ENCODE measurements around the gene ZNF664. TPM values are rescaled to one million over a fixed set of nuclear protein-coding genes. Genes with fewer than 3 reads are reported as not detected.

The ZNF664 gene
- total RNA-seq, 2 donors from 2014 or later: 33.7 to 42.1 TPM

DNA sequence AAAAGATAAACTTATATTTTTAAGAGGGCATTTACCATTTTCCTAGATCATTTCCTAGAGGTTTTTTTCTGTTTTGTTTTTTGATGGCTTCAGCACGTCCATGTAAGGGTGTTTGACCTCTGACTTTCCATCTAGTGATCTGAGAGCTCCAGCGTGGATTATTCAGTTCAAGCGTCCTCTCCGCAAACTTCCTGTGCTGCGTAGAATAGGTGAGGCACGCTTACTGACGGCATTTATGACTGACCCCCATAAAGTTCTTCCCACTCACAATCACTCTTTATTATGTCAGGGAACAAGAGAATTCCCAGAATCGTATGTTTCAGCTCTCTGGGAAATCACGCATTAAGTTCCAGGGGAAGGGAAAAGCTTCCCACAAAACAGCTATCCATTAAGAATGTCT is 16.8 kb upstream of the ZNF664 start:
- H3K4me1 Mint-ChIP-seq: peaks cover 4% of the 10 kb centered on the region
- no peak overlapping the region for H3K4me3 Mint-ChIP-seq
- peak overlapping the region; percentile 43 for H3K27ac Mint-ChIP-seq
- no peaks in the 10 kb centered on the region for H3K9me3 ChIP-seq (ENCODE audit: control insufficient read depth, low read length, poor library complexity, severe bottlenecking)
- no peak for DNase-seq
- H3K36me3 Mint-ChIP-seq (ENCODE audit: low read depth): no peaks in the 10 kb centered on the region
- no peaks in the 10 kb centered on the region for H3K27me3 Mint-ChIP-seq
- no peak for ATAC-seq

DNA sequence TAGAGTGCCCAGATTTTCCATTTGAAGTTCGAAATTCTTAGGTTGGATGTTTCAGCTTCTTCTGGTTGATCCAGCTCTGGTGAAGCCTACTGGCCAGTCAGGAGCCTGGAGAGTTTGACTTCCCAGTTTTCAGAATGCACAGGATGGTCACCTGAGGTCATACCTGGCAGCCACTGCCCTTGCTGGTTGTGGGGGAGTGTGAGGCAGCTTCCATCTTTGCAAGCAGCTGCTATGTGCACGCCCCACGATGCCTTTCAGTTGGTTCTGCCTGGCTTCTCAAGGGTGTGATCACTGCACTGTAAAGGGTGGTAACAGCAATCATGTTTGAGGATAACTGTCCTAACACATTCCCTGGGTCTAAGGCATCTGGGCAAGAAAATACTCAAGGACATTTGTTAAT is 15.8 kb upstream of the ZNF664 start:
- DNase-seq (no peak), ATAC-seq (no peak)
- H3K9me3 ChIP-seq (ENCODE audit: control insufficient read depth, low read length, poor library complexity, severe bottlenecking): no peaks in the 10 kb centered on the region
- Mint-ChIP-seq H3K27me3 (no peaks in the 10 kb centered on the region), H3K36me3 (ENCODE audit: low read depth) (no peaks in the 10 kb centered on the region), H3K4me1 (peaks cover 3% of the 10 kb centered on the region), H3K4me3 (no peak overlapping the region), H3K27ac (peak overlapping the region; percentile 43)

DNA sequence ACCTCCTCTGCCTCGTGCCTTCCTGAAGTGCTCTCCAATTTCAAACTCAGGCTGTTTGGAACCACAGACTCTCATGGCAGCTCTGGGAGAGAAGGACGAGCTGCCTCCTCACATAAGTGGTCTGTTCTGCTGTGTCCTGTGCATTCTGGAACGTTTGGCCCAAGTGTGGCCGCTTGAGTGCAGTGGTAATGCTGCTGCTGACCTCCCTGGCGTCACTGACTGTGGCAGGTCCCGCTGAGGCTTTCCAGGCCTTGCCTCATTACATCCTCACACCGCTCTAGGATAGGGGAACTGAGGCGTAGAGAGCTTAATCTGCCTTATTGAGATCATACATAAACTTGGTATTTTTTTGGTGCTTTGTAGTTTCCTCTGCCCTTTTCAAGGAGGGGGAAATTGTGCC is 14.6 kb upstream of the ZNF664 start:
- H3K9me3 ChIP-seq (ENCODE audit: control insufficient read depth, low read length, poor library complexity, severe bottlenecking): no peaks in the 10 kb centered on the region
- Mint-ChIP-seq H3K27ac (no peak overlapping the region), H3K27me3 (no peaks in the 10 kb centered on the region), H3K4me3 (no peak overlapping the region), H3K36me3 (ENCODE audit: low read depth) (no peaks in the 10 kb centered on the region), H3K4me1 (peaks cover 3% of the 10 kb centered on the region)
- DNase-seq (no peak), ATAC-seq (no peak)

DNA sequence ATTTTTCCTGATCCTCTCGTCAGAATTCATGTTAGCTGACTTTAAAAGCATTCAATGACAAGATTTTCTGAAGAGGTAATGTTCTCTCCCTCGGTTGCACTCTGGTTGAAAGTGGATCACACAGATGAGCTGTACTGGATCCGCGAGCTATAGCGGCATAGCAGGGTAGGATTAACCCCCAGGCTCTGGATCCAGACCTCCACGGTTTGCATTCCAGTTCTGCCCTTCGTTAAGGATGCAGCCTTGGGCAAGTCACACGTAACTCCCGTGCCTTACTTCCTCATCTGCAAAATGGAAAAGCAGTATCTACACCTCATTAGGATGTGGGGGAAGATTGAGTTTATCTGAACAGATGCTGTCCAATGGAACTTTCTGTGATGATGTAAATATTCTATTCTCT is 14.1 kb upstream of the ZNF664 start:
- H3K27ac Mint-ChIP-seq: no peak overlapping the region
- no peak overlapping the region for H3K4me3 Mint-ChIP-seq
- H3K36me3 Mint-ChIP-seq (ENCODE audit: low read depth): no peaks in the 10 kb centered on the region
- H3K4me1 Mint-ChIP-seq: peaks cover 3% of the 10 kb centered on the region
- DNase-seq: no peak
- no peak for ATAC-seq
- H3K9me3 ChIP-seq (ENCODE audit: control insufficient read depth, low read length, poor library complexity, severe bottlenecking): no peaks in the 10 kb centered on the region
- H3K27me3 Mint-ChIP-seq: no peaks in the 10 kb centered on the region

DNA sequence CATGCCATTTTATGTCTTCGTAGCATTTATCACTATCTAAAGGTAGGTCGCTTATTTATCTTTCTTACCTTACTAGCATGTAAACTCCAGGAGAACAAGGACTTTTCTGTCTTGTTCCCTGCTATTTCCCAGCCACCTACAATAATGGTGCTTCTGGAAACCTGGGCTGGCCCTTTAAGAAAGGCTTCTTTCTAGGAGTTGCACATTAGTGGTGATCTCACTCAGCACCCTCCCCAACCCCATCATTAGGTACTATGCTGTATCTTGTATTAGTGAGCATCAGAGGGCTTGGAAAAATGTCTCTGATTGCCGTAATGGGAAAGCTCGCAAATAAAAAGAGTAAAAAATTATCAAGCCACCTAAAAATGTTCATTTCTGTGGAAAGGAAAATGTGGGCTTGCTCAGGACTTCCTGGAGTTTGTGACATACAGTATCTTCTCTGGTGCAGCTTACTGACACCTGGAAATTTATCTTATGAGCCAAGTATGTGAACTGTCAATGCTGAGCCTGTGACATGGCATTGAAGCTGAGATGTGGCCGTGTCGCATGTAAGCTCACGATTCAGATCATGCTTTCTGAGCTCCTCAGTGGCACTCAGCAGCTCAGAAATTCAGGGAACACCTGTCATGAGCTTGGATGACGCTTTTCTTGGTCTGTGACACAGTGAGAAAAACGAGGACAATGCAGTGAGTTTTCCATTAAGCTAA is 12.8 kb upstream of the ZNF664 start:
- H3K9me3 ChIP-seq (ENCODE audit: control insufficient read depth, low read length, poor library complexity, severe bottlenecking): no peaks in the 10 kb centered on the region
- Mint-ChIP-seq H3K4me3 (no peak overlapping the region), H3K4me1 (peaks cover 3% of the 10 kb centered on the region), H3K27ac (no peak overlapping the region), H3K36me3 (ENCODE audit: low read depth) (no peaks in the 10 kb centered on the region), H3K27me3 (no peaks in the 10 kb centered on the region)
- ATAC-seq: no peak
- no peak for DNase-seq

DNA sequence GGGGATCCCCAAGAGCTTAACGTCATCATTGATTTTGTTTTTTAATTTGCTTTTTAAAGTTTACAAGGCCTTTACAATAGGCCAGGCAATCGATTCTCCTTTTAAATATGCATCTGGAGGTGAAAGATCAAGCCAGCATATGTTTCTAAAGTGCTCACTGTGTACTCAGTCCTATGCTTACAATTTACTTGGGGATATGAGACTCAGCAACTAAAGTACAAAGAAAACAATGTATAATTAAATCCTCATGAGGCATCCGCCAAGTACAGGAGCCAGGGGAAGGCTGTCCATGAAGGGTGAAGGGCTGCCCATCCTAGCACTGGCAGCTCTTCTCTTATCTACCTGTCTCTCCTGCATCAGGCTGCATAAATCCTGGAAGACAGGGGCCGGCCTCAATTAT is 12.2 kb upstream of the ZNF664 start:
- H3K9me3 ChIP-seq (ENCODE audit: control insufficient read depth, low read length, poor library complexity, severe bottlenecking): no peaks in the 10 kb centered on the region
- ATAC-seq (no peak), DNase-seq (no peak)
- Mint-ChIP-seq H3K36me3 (ENCODE audit: low read depth) (no peaks in the 10 kb centered on the region), H3K4me3 (no peak overlapping the region), H3K27me3 (no peaks in the 10 kb centered on the region), H3K27ac (peak overlapping the region; percentile 37), H3K4me1 (peaks cover 3% of the 10 kb centered on the region)

DNA sequence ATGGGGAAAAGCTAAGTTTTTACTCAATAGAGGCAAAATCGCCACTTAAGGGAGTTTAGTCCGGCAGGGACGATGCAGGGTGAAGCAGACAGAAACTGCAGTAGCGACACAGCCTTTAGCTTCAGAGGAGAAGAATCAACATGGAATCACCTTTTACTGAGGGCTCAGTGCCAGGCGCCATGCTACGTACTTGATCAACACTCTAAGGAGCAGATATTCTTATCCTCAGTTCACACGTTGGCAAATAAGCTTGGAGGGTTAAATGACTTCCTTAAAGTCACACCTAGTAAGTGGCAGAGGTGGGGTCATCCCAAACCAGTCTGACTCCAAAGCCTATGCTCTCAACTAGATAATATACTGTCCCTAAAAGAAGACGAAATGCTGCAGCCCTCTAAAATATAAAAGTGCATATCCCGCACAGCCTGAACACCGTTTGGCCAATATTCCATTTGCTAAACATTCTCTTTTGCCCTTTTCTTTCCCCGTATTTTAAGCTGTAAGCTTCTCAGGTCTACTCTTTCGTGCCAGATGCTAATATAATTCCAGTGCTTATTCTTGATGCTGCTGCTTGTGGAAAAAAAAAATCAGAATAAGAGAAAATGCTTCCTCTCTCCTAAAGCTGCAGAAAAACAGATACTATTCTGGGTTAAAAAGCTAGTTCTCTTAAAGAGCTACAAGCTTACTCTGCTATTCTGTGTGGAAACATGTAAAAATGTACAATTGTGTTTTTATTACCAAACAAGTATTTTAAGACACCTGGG is 11.2 kb upstream of the ZNF664 start:
- Mint-ChIP-seq H3K27me3 (no peaks in the 10 kb centered on the region), H3K4me1 (peaks cover 3% of the 10 kb centered on the region), H3K27ac (peak overlapping the region; percentile 37), H3K36me3 (ENCODE audit: low read depth) (no peaks in the 10 kb centered on the region), H3K4me3 (no peak overlapping the region)
- no peaks in the 10 kb centered on the region for H3K9me3 ChIP-seq (ENCODE audit: control insufficient read depth, low read length, poor library complexity, severe bottlenecking)
- DNase-seq (no peak), ATAC-seq (no peak)

DNA sequence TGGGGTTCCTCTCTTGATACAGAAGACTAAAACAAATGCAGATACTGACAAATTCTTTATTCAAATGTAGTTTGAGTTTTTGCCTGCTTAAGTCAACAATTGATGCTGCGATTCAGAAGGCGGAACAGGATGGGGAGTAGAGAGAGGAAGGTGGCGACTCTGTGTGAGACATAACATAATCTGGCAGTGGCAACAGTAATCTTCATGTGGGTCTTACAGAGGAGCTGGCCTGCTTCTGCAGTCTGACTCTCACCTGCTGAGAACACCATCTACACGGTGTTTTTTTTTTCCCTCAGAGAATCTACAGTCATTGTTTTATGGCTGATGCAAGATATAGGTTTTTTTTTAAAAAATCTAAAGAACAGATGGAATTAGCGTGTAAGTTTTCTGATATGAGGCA is 10.5 kb upstream of the ZNF664 start:
- Mint-ChIP-seq H3K4me3 (no peak overlapping the region), H3K4me1 (peaks cover 8% of the 10 kb centered on the region), H3K27ac (no peak overlapping the region), H3K36me3 (ENCODE audit: low read depth) (no peaks in the 10 kb centered on the region), H3K27me3 (no peaks in the 10 kb centered on the region)
- no peak for DNase-seq
- ATAC-seq: no peak
- H3K9me3 ChIP-seq (ENCODE audit: control insufficient read depth, low read length, poor library complexity, severe bottlenecking): no peaks in the 10 kb centered on the region

DNA sequence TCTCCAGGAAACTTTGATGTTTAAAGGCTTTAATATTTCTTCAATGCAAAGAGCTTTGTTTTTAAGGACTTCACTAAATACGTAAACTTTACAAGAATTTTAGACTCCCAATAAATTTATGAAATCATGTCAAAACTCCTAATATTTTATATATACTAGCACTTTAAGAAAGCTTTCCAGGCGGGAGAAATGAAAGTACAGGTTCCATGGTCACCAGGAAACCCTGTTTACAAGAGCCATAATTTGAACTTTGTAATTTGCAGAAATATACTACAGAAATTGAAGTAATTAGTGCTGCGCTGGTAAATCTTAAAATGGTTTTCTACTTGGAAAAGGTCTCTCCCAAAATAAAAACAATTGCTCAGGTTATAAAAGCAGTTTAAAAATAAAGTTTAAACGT is 9.2 kb upstream of the ZNF664 start:
- Mint-ChIP-seq H3K4me3 (no peak overlapping the region), H3K27ac (no peak overlapping the region), H3K4me1 (peaks cover 11% of the 10 kb centered on the region), H3K36me3 (ENCODE audit: low read depth) (peaks cover 2% of the 10 kb centered on the region), H3K27me3 (no peaks in the 10 kb centered on the region)
- no peaks in the 10 kb centered on the region for H3K9me3 ChIP-seq (ENCODE audit: control insufficient read depth, low read length, poor library complexity, severe bottlenecking)
- DNase-seq (no peak), ATAC-seq (no peak)

DNA sequence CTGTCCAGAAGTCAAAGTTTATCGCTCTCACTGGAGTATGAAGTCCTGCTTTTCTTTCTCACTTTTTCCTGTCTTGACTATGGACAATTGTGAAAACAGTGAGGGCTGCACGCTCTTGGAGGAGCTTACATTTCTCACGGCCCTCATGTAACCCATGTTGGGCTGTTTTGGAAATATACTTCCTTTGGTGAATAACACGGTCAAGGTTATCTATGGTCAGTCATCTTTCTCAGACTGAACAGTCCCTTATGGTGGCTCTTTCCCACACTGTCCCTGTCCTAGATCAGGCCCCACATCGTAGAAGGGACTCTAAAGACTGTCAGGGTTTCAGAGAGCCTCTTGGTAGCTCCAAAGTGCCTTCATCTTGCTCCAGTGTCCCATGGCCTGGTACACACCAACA is 7.6 kb upstream of the ZNF664 start:
- H3K4me1 Mint-ChIP-seq: peaks cover 16% of the 10 kb centered on the region
- peaks cover 2% of the 10 kb centered on the region for H3K36me3 Mint-ChIP-seq (ENCODE audit: low read depth)
- H3K27me3 Mint-ChIP-seq: no peaks in the 10 kb centered on the region
- H3K4me3 Mint-ChIP-seq: no peak overlapping the region
- ATAC-seq (no peak), DNase-seq (no peak)
- H3K9me3 ChIP-seq (ENCODE audit: control insufficient read depth, low read length, poor library complexity, severe bottlenecking): no peaks in the 10 kb centered on the region
- no peak overlapping the region for H3K27ac Mint-ChIP-seq

DNA sequence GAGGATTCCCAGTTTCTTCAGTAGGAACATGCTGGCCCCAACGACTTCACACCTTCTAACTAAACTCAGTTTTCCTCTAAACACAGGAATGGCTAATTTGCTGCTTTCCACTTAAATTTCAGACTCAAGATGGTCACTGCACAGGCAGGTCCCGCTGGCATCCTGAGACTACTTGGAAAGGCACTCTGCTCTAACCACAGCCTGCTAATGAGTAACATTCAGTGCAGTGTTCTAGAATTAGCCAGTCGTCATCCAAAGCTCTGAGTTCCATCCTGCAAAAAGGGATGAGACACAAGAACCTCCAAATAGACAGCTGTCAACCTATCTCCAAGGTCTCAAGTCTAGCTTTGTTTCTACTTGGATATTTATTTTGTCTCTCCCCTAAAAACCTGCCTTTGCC is 6.4 kb upstream of the ZNF664 start:
- Mint-ChIP-seq H3K27ac (no peak overlapping the region), H3K27me3 (no peaks in the 10 kb centered on the region), H3K36me3 (ENCODE audit: low read depth) (peaks cover 2% of the 10 kb centered on the region), H3K4me1 (peaks cover 18% of the 10 kb centered on the region), H3K4me3 (no peak overlapping the region)
- H3K9me3 ChIP-seq (ENCODE audit: control insufficient read depth, low read length, poor library complexity, severe bottlenecking): no peaks in the 10 kb centered on the region
- DNase-seq: no peak
- no peak for ATAC-seq

DNA sequence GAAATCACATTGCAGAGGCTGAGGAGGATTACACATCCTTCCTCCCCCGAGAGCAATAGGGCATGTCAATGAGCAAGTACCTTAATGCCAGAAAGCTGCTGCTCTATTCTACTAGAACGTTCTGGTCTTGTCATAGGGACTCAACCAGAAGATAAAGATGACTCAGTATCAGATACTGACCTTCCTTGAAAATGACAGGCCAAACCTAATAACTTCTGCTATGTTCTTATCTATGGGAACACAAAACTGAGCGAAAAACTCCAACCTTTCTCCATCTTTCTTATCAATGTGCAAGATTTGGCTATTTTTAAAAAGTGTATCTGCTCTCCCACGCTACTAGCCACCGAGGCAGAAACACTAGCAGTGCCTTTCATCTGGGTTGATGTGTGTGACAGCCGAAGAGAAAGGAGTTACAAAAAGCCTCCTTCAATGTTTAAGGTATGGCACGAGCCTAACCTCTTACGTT is 5.9 kb upstream of the ZNF664 start:
- ATAC-seq (no peak), DNase-seq (no peak)
- peaks cover 2% of the 10 kb centered on the region for H3K36me3 Mint-ChIP-seq (ENCODE audit: low read depth)
- H3K27ac Mint-ChIP-seq: no peak overlapping the region
- no peaks in the 10 kb centered on the region for H3K9me3 ChIP-seq (ENCODE audit: control insufficient read depth, low read length, poor library complexity, severe bottlenecking)
- H3K4me3 Mint-ChIP-seq: no peak overlapping the region
- no peaks in the 10 kb centered on the region for H3K27me3 Mint-ChIP-seq
- H3K4me1 Mint-ChIP-seq: peaks cover 19% of the 10 kb centered on the region

DNA sequence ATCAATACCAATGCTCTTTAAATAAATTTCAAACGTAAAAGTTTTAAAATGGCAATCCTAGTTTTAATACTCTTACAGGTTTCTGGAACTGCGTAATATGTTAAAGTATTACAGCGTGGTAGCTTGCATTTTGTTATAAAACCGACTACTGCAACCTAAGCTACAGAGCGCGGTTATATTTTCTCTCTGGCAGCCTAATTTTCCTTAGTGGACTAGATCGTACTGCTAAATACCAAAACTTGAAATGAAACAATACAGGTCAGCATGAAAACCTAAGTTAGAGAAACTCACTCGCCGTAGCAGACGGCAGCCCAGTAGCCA is 1.6 kb upstream of the ZNF664 start:
- Mint-ChIP-seq H3K27me3 (no peaks in the 10 kb centered on the region), H3K36me3 (ENCODE audit: low read depth) (peaks cover 8% of the 10 kb centered on the region), H3K4me1 (peaks cover 29% of the 10 kb centered on the region), H3K4me3 (peak overlapping the region; percentile 94), H3K27ac (peak overlapping the region; percentile 84)
- no peaks in the 10 kb centered on the region for H3K9me3 ChIP-seq (ENCODE audit: control insufficient read depth, low read length, poor library complexity, severe bottlenecking)
- DNase-seq (no peak), ATAC-seq (no peak)

All from T-helper 17 cell (primary cell).